Neuron (in vitro differentiated cells): ENCODE measurements around the gene ATP6V1G3.
"Not testable (repeated sequence)": the region's sequence is repeated elsewhere in the genome, so short reads cannot be mapped to it uniquely, and the experiment has no call there.

Source experiments
- H2AFZ ChIP-seq: one replicate; pipeline ENCODE4 v1.6.1; 2013; ENCODE audit warnings: low read depth, mild to moderate bottlenecking, inconsistent platforms, low read length, moderate library complexity
- H3K27me3 ChIP-seq: one replicate; pipeline ENCODE4 v1.6.1; 2013; ENCODE audit warnings: low read length; ENCODE audit not compliant: insufficient read depth
- H3K36me3 ChIP-seq: one replicate; pipeline ENCODE4 v1.6.1; 2013; ENCODE audit warnings: low read length; ENCODE audit not compliant: insufficient read depth
- H3K4me1 ChIP-seq: one replicate; pipeline ENCODE4 v1.6.1; 2013; ENCODE audit warnings: low read length; ENCODE audit not compliant: insufficient read depth
- H3K4me3 ChIP-seq: 2 replicates; pipeline ENCODE4 v1.5.1; 2013; ENCODE audit warnings: mild to moderate bottlenecking, low read length, moderate library complexity
- H3K9me3 ChIP-seq: one replicate; pipeline ENCODE4 v1.6.1; 2013; ENCODE audit warnings: low read length

The ATP6V1G3 gene

DNA sequence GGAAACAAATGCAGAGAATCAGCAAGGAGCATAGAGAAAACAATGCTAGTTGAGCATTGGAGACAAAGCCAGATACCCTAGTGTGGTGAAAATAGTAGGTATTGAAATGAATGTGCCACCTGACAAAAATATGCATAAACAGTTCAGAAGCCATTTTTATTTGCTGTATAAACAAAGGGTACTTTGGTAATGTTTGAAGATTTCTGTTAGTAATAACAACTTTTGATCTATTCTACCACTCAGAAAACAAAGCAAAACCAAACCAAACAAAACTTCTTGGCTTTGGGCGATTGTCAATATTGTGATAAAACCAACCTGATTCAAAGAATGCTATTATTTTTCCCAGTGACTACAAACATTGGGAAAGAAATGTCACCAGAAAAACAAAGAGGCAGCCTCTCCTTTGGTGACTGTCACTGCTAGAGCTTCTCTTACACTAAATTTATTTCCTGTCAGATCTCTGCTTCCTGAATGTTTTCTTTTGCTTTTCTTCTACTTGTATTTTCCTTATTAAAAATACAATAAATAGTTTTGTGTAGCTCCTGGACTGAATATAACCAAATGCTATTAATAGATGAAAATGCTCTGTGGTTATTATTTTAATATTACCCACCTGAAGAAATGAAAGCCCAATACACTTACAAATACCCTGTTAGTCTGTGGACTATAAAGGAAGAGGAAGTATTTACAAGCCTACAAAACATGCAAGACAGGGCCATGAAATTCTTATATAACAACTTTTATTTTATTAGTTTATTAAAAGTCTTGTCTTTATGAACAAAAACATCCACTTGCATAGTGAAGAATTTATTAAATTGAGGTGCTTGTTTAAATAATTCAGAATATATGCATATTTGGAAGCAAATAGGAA, 5.7 kb downstream of the ATP6V1G3 start:
- no peaks in the 10 kb centered on the region for H3K9me3 ChIP-seq
- no peak overlapping the region for H3K4me3 ChIP-seq
- no peaks in the 10 kb centered on the region for H3K27me3 ChIP-seq
- H3K4me1 ChIP-seq: peaks cover 3% of the 10 kb centered on the region
- H3K36me3 ChIP-seq: no peaks in the 10 kb centered on the region
- no peak overlapping the region for H2AFZ ChIP-seq

DNA sequence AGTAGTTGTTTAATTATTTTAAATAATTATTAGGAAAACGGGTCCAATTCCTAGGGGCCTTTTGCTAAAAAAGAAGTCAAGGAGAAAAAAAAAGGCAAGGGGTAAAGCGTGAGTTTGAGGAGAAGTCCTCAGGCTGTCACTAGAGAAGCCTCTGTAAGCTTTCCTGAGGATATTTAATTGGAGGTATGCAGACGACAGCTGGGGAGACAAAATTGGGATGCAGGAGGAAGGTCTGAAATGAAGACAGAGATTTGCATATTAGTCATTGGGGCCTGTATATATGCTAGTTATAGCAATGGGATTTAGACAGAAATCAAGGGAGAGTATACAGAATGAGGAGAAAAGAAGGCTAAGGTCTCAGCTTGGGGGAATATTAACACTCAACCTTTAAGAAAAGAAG, 8.6 kb downstream of the ATP6V1G3 start:
- Histone ChIP-seq H2AFZ (no peak overlapping the region), H3K9me3 (no peaks in the 10 kb centered on the region), H3K27me3 (no peaks in the 10 kb centered on the region), H3K4me1 (peaks cover 3% of the 10 kb centered on the region), H3K36me3 (no peaks in the 10 kb centered on the region), H3K4me3 (no peak overlapping the region)

DNA sequence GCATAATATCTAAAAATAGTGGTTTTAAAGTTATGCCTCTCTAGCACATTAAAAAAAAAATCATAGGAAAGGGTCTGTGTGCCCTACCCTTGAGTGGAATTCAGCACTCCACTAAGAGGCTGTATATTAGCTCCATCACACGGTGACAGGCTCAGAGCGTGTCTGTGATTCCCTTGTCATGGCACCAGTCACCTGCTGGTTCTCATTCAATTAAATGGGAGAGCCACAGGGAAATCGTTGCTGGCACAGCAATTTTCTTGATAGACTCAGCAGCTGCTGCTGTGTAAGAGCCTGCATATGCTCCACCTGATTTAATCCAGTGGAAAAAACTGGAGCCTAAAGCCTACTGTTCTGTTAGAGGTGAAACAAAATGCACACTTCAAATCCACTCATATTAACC, 9.5 kb downstream of the ATP6V1G3 start:
- no peaks in the 10 kb centered on the region for H3K27me3 ChIP-seq
- no peak overlapping the region for H2AFZ ChIP-seq
- H3K36me3 ChIP-seq: no peaks in the 10 kb centered on the region
- peaks cover 3% of the 10 kb centered on the region for H3K4me1 ChIP-seq
- no peaks in the 10 kb centered on the region for H3K9me3 ChIP-seq
- H3K4me3 ChIP-seq: no peak overlapping the region

DNA sequence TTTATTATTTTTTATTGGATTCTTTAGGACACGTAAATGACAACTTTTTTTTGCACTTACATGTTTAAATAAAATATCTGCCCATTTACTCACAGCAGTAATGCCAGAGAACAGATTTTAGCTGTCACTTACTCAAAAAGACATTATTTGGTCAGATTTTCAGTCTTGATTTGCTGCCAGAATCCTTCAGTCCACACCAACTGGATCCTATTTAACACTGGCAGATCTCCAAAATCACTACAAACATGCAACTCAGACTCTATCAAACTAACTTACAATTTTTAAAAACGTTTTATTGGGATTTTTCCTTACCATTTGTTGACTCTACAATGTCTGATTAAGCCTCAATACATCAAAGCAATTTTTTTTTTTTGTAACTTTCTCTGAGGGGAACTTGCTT, 11.1 kb downstream of the ATP6V1G3 start:
- H3K9me3 ChIP-seq: no peaks in the 10 kb centered on the region
- no peaks in the 10 kb centered on the region for H3K36me3 ChIP-seq
- H3K4me1 ChIP-seq: peaks cover 3% of the 10 kb centered on the region
- no peaks in the 10 kb centered on the region for H3K27me3 ChIP-seq
- no peak overlapping the region for H3K4me3 ChIP-seq
- no peak overlapping the region for H2AFZ ChIP-seq

DNA sequence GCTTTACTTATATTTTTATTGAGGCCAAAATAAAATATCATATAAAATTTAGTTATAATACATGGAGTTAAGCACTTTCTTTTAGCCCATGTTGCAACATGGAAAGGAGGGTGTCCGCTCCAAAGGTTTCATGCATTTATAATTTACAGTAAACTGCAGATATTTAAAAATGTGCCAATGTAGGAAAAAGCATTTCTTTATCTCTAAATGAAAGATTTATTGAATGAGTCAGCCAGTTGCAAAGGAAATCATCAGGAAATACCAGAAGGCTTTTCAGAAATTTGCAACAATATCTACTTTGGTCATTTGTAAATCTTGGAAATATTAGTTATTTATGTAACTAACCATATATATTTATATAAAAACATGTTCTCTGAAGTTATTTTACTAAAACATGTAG, 12.1 kb downstream of the ATP6V1G3 start:
- Histone ChIP-seq H3K27me3 (no peaks in the 10 kb centered on the region), H3K36me3 (no peaks in the 10 kb centered on the region), H2AFZ (no peak overlapping the region), H3K4me3 (no peak overlapping the region), H3K9me3 (no peaks in the 10 kb centered on the region), H3K4me1 (peaks cover 3% of the 10 kb centered on the region)

DNA sequence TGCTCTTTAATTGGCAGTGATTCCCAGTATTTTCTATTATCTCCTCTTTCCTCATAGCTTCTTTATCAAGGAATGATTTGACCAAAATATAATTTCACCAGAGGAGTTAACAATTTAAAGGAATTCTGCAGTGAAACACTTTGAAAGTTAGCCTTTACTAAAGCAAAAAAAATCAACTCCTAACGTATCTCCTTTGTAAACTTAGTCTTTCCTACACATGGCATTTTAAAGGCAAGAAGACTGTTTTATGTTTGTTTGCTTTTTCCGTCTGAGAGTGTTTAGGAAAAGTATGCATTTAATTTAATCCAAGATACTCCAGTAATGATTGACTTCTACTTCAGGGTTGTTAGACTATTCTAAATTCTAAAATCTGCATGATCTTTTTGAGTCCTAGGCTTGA, 15.9 kb downstream of the ATP6V1G3 start:
- Histone ChIP-seq H3K27me3 (no peaks in the 10 kb centered on the region), H3K4me1 (no peaks in the 10 kb centered on the region), H3K36me3 (no peaks in the 10 kb centered on the region), H3K4me3 (no peak overlapping the region), H3K9me3 (no peaks in the 10 kb centered on the region), H2AFZ (no peak overlapping the region)

DNA sequence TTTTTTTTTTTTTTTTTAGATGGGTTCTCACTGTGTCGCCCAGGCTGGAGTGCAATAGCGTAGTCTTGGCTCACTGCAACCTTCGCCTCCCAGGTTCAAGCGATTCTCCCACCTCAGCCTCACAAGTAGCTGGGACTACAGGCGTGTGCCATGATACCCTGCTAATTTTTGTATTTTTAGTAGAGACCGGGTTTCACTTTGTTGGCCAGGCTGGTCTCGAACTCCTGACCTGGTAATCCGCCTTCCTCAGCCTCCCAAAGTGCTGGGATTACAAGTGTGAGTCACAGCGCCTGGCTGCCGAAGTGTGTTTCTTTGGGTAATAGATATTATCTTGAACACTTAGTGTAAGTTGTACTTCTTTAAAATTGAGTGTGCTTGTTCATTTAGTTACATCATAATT, 16.4 kb downstream of the ATP6V1G3 start:
- H3K9me3 ChIP-seq, H3K27me3 ChIP-seq, H3K4me3 ChIP-seq, H3K4me1 ChIP-seq, H3K36me3 ChIP-seq, H2AFZ ChIP-seq: not testable (repeated sequence)

DNA sequence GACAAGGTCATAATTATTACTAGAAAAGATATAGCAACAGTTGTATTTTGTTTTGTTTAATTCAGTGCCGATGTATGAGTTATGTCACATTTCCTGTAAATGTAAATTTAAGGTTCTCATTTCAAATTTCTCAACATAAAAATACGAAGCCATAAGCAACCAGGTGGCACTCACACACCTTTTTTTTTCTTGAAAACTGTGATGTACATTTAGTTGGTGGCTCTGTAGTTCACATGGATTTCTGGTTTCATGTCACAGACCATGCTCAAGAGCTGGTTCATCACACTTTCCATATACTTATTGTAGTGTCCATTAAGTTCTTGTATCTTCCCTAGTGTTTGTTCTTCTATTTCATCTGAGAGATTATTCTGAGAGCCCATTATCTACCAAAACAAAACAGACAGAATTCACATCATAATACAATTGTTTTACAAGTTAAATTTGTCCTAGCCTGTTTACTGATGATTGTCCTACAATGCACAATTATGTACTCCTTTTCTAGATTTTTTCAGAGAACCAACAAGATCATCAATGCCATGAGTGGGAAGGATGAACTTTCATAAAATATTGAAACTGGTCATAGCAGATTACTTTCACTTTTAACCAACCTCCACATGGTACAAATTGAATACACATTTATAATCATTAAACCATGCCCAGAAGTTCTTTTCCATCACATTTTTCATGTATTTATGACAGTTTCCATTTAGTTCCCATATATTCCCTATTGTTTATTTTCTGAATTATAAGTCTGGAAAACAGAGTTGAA, 17.1 kb downstream of the ATP6V1G3 start:
- H3K4me3 ChIP-seq: no peak overlapping the region
- H3K36me3 ChIP-seq: no peaks in the 10 kb centered on the region
- no peaks in the 10 kb centered on the region for H3K27me3 ChIP-seq
- H3K9me3 ChIP-seq: no peaks in the 10 kb centered on the region
- H2AFZ ChIP-seq: no peak overlapping the region
- no peaks in the 10 kb centered on the region for H3K4me1 ChIP-seq

DNA sequence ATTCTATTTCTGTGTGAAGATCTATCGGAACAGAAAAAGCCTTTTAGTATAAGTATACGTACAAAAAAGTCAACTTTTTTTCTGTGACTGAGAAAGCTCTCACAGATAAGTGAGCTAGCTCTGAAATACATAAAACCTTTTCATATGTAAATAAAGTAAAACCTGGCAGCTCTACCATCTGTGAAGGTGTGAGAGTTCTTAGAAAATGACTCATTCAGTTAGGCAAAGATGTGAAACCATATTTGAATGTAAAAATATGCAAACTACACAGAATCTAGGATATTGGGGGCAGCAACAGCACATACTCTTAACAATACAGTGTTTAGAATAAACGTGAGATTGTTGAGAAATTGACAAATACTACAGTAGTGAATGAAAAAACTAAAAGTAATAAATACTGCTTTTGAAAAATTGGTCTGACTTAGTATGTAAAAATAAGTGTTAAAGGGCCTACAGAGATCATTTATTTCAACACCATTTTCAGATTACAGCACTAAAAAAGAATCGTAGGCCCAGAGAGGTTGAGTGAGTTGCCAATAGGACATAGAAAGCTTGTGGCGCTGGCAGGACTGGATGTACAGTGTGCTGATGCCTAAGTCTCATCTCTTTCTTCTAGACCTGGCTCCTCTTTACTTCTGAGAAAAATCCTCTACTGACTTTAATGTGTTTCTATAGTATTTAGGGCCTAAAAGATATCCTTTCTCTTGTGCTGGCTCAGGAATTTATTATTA, 19.8 kb downstream of the ATP6V1G3 start:
- no peaks in the 10 kb centered on the region for H3K9me3 ChIP-seq
- no peaks in the 10 kb centered on the region for H3K4me1 ChIP-seq
- no peak overlapping the region for H2AFZ ChIP-seq
- H3K27me3 ChIP-seq: no peaks in the 10 kb centered on the region
- no peaks in the 10 kb centered on the region for H3K36me3 ChIP-seq
- H3K4me3 ChIP-seq: no peak overlapping the region

DNA sequence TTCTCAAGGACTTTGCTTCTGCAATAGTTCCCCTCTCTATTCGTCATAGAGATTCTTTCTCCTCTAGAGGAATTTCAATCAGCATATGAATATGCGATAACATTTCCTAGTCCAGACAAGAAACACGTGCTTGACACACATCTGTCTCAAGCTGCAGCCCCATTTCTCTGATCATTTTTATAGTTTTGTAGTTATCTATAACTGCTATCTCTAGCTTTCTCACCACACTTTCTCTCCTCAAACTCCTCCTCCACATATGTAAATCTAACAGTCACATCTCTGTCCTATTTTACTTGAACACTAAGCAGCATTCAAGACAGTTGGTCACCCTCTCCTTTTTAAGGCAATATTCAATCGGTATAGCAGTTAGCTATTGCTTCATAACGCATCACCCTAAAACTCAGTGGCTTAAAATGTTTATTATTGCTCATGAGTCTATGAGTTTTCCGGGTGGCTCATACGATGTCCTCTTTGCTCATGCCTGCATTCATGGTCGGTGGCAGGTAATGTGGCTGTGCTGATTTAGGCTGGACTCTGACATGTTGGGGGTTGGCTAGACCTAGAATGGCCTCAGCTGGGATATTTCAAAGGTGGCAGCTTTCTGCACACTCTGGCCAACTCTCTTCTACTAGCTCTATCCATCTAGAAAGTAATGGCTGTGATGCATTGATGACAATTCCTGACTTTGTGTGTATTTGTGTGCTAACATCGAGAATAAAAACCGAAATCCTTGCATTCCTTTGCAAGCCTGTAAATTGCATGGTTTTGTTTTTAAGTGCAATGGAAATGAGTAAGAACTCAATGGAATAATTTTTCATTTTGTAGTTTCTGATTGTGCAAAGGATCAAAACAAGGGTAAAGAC, 20.6 kb downstream of the ATP6V1G3 start:
- Histone ChIP-seq H3K9me3 (no peaks in the 10 kb centered on the region), H2AFZ (no peak overlapping the region), H3K27me3 (no peaks in the 10 kb centered on the region), H3K36me3 (no peaks in the 10 kb centered on the region), H3K4me3 (no peak overlapping the region), H3K4me1 (no peaks in the 10 kb centered on the region)

DNA sequence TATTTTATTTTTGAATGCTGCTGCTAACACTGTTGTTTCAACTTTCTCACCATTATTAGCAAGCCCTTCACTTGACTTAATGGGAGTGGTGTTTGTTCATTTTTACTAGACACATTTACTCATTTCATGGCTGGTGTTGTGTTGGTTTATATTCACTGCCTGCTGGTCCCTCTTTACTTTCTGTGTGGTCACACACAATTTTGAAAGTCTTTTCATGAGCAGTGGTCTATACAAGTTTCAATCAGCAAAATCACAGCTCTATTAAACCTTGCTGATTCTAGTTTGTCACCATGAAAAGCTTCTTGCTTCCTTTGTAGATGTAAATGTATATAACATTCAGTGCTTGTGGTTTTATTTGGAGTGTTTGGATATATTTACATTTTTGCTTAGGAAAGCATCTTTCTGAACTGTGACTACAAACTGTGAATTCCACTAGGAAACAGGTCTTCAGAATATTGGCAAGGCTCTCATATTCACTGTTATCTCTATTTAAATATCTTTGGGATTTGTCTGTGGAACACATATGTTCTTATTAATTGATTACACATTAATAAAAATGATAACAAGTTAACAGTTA, 22.8 kb downstream of the ATP6V1G3 start:
- H3K4me1 ChIP-seq: no peaks in the 10 kb centered on the region
- H3K27me3 ChIP-seq: no peaks in the 10 kb centered on the region
- no peak overlapping the region for H3K4me3 ChIP-seq
- no peak overlapping the region for H2AFZ ChIP-seq
- no peaks in the 10 kb centered on the region for H3K36me3 ChIP-seq
- H3K9me3 ChIP-seq: no peaks in the 10 kb centered on the region

DNA sequence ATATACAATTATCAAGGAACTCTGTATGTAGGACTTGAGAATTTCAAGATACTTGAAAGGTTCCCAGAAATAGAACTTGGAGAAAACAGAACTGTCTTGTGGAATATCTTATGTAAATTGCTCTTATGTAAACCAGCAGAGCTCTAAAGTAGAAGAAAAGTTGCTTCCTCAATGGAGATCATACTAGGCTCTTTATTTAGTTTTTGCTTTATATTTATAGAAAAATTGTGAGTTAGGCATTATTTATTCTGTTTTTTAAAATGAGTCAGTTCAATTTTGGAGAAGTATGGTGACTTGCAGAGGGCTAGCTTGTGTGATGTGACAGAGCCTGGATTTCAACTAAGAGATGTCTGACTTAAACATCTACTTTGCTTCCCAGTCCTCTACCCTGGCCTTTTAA, 40.4 kb downstream of the ATP6V1G3 start:
- Histone ChIP-seq H3K27me3 (no peaks in the 10 kb centered on the region), H3K4me1 (no peaks in the 10 kb centered on the region), H3K9me3 (no peaks in the 10 kb centered on the region), H2AFZ (no peak overlapping the region), H3K36me3 (no peaks in the 10 kb centered on the region), H3K4me3 (no peak overlapping the region)
